HepG2 (cell line): ENCODE results near the gene SAPCD1. TPM values are rescaled to one million over a fixed set of nuclear protein-coding genes. Genes with fewer than 3 reads are reported as not detected.

Experiments used
- CC2D1A ChIP-seq: sonication (generic); formaldehyde crosslinking; IDR thresholded peaks from 2 replicates; pipeline ENCODE4 v1.8.1; 2023; ENCODE audit warnings: mild to moderate bottlenecking, missing genetic modification reagents
- FOSL2 ChIP-seq: sonication (generic); formaldehyde crosslinking; IDR thresholded peaks from 2 replicates; pipeline ENCODE4 v1.4.0; 2020; ENCODE audit warnings: missing genetic modification reagents
- GATAD1 ChIP-seq: IDR thresholded peaks from 2 replicates; pipeline ENCODE4 v1.6.1; 2016; ENCODE audit warnings: missing genetic modification reagents, missing compliant biosample characterization
- GMEB1 ChIP-seq: sonication (generic); formaldehyde crosslinking; IDR thresholded peaks from 2 replicates; pipeline ENCODE4 v1.5.1; 2020; ENCODE audit warnings: missing genetic modification reagents, mild to moderate bottlenecking, borderline replicate concordance
- GRHL1 ChIP-seq: sonication (generic); formaldehyde crosslinking; conservative IDR thresholded peaks from 2 replicates; pipeline ENCODE4 v1.8.0; 2022; ENCODE audit warnings: missing genetic modification reagents
- IRF9 ChIP-seq: sonication (generic); formaldehyde crosslinking; IDR thresholded peaks from 2 replicates; pipeline ENCODE4 v1.8.0; 2022; ENCODE audit warnings: missing genetic modification reagents, mild to moderate bottlenecking, borderline replicate concordance
- MEIS1 ChIP-seq: sonication (generic); formaldehyde crosslinking; IDR thresholded peaks from 2 replicates; pipeline ENCODE4 v1.9.0; 2021; ENCODE audit warnings: mild to moderate bottlenecking, missing genetic modification reagents, moderate library complexity, borderline replicate concordance
- NR2F6 ChIP-seq, 2 experiments: IDR thresholded peaks; 2 replicates each; pipeline ENCODE4 v1.6.1; 2016; ENCODE audit warnings: antibody characterized with exemption in 1 of 2, mild to moderate bottlenecking in 1 of 2
- PCBP2 ChIP-seq: fragments of 200-400 bp; formaldehyde crosslinking; optimal IDR thresholded peaks from 2 replicates; pipeline ENCODE3; 2018; ENCODE audit warnings: low read length, low read depth; ENCODE audit not compliant: poor library complexity, severe bottlenecking
- RBM22 ChIP-seq: fragments of 200-400 bp; formaldehyde crosslinking; optimal IDR thresholded peaks from 2 replicates; pipeline ENCODE3; 2017; ENCODE audit warnings: mild to moderate bottlenecking, low read length, moderate library complexity
- SNAPC5 ChIP-seq: sonication (generic); formaldehyde crosslinking; IDR thresholded peaks from 2 replicates; pipeline ENCODE4 v1.8.1; 2023; ENCODE audit warnings: mild to moderate bottlenecking, missing genetic modification reagents, borderline replicate concordance
- TERF1 ChIP-seq: sonication (generic); formaldehyde crosslinking; IDR thresholded peaks from 2 replicates; pipeline ENCODE4 v1.8.0; 2022; ENCODE audit warnings: mild to moderate bottlenecking, missing genetic modification reagents, moderate library complexity
- TFE3 ChIP-seq: IDR thresholded peaks from 2 replicates; pipeline ENCODE4 v1.6.1; 2016
- THYN1 ChIP-seq: sonication (generic); formaldehyde crosslinking; IDR thresholded peaks from 2 replicates; pipeline ENCODE4 v1.8.1; 2023; ENCODE audit warnings: low read depth, mild to moderate bottlenecking, moderate library complexity, missing genetic modification reagents, borderline replicate concordance
- YEATS4 ChIP-seq: sonication (generic); formaldehyde crosslinking; IDR thresholded peaks from 2 replicates; pipeline ENCODE4 v1.4.0; 2020; ENCODE audit warnings: missing genetic modification reagents, borderline replicate concordance
- ZEB1 ChIP-seq: IDR thresholded peaks from 2 replicates; pipeline ENCODE4 v1.6.1; 2012; ENCODE audit warnings: mild to moderate bottlenecking, low read depth, inconsistent platforms; ENCODE audit not compliant: insufficient replicate concordance
- ZFP90 ChIP-seq: sonication (generic); formaldehyde crosslinking; IDR thresholded peaks from 2 replicates; pipeline ENCODE4 v1.8.0; 2022; ENCODE audit warnings: missing genetic modification reagents, mild to moderate bottlenecking, inconsistent platforms, borderline replicate concordance
- ZNF235 ChIP-seq: sonication (generic); formaldehyde crosslinking; IDR thresholded peaks from 2 replicates; pipeline ENCODE4 v1.8.1; 2023; ENCODE audit warnings: mild to moderate bottlenecking, missing genetic modification reagents, borderline replicate concordance
- ZSCAN25 ChIP-seq: sonication (generic); formaldehyde crosslinking; IDR thresholded peaks from 2 replicates; pipeline ENCODE4 v1.8.0; 2022; ENCODE audit warnings: mild to moderate bottlenecking, missing genetic modification reagents
- polyA plus RNA-seq, 8 experiments: library from polyadenylated mRNA; depleted of rRNA in 3 of 8; stranded (reverse) in 7 of 8; unstranded in 1 of 8; fragments of >200 nt; fragmentation: Illumina TruSeq in 4 of 8; extraction: Trizol in 4 of 8; gene quantifications; 2 replicates each; pipeline versions ENCODE4 v1.2.1 to v1.2.3, GENCODE V29; 2011 to 2016; ENCODE audit warnings: low read depth in 4 of 8, missing spikeins in 1 of 8, mixed read lengths in 1 of 8; ENCODE audit not compliant: insufficient read depth in 1 of 8
- total RNA-seq, 5 experiments: library from RNA; depleted of rRNA; stranded (reverse); fragments of >200 nt; fragmentation: Illumina TruSeq; extraction: Trizol; gene quantifications; 2 replicates each; pipeline ENCODE4 v1.2.3, GENCODE V29; 2016; ENCODE audit warnings: low read depth in 1 of 5

Gene SAPCD1
- total and polyA plus RNA-seq, 2 of the 13 experiments (the other 11 are each of a cell fraction or from before 2014, with no cell fraction given): 2.5 to 3.9 TPM

GRCh38 chr6:31729515-31729978, 32.9 kb upstream of the SAPCD1 start (continued):
- TF ChIP-seq TFE3 (no peak; the same call in 1 of the 2 replicates), PCBP2 (peak; percentile 19), MEIS1 (no peak), THYN1 (CRISPR knock-in tag) (no peak; the same call in 1 of the 2 replicates), GRHL1 (no peak), FOSL2 (CRISPR knock-in tag) (no peak; the same call in 1 of the 2 replicates), ZSCAN25 (no peak; the same call in 1 of the 2 replicates), ZNF235 (CRISPR knock-in tag) (no peak), GATAD1 (no peak; the same call in 1 of the 2 replicates), RBM22 (no peak), TERF1 (CRISPR knock-in tag) (no peak), NR2F6 (IDR thresholded peaks at IDR 0.05) (0 out of 2 replicates have a peak, but pooled peaks have one; percentile 38), NR2F6 (CRISPR knock-in tag; IDR thresholded peaks at IDR 0.05) (peak; percentile 33), YEATS4 (peak; percentile 73), ZFP90 (CRISPR knock-in tag) (no peak; the same call in 1 of the 2 replicates), SNAPC5 (CRISPR knock-in tag) (no peak; the same call in 1 of the 2 replicates), GMEB1 (peak; percentile 64; the same call in 1 of the 2 replicates), ZEB1 (no peak), IRF9 (CRISPR knock-in tag) (no peak), CC2D1A (no peak)
